C4-2B (cell line): Measurements from ENCODE around the gene DNAH8.

Experiments used
- ZFX ChIP-seq: fragments of 450-650 bp; IDR thresholded peaks from 2 replicates; pipeline ENCODE4 v1.6.1; 2017
- TF ChIP-seq, protein P1 (sequence below): fragments of 450-650 bp; conservative IDR thresholded peaks from 2 replicates; pipeline ENCODE4 v1.5.1; 2017; ENCODE audit warnings: mild to moderate bottlenecking

DNA sequence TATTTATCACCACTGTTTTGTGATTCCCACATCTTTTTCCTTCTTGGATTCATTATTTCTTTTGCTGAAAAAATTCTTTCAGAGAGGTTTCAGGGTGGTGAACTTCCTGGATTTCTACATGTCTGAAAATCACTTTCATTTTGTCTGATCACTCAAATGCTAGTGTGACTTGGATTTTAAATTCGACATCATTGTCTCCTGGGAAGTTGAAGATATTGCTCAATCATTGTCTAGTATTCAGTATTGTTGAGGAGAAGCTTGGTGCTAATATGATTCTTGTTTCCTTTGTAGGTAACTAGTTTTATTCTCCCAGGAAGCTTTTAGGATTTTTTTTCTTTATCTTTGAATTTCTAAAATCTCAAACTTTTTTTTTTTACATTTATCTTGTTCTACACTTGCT lies 45.0 kb downstream of the DNAH8 start:
- TF ChIP-seq, protein P1, sequence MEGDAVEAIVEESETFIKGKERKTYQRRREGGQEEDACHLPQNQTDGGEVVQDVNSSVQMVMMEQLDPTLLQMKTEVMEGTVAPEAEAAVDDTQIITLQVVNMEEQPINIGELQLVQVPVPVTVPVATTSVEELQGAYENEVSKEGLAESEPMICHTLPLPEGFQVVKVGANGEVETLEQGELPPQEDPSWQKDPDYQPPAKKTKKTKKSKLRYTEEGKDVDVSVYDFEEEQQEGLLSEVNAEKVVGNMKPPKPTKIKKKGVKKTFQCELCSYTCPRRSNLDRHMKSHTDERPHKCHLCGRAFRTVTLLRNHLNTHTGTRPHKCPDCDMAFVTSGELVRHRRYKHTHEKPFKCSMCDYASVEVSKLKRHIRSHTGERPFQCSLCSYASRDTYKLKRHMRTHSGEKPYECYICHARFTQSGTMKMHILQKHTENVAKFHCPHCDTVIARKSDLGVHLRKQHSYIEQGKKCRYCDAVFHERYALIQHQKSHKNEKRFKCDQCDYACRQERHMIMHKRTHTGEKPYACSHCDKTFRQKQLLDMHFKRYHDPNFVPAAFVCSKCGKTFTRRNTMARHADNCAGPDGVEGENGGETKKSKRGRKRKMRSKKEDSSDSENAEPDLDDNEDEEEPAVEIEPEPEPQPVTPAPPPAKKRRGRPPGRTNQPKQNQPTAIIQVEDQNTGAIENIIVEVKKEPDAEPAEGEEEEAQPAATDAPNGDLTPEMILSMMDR = no peak
- TF ChIP-seq ZFX = no peak
